Progenitor cell of endocrine pancreas (in vitro differentiated cells): Measurements from ENCODE around the gene CLASP1. TPM values are rescaled to one million over a fixed set of nuclear protein-coding genes. Genes with fewer than 3 reads are reported as not detected.

Source experiments
- DNase-seq: peaks from one replicate; pipeline ENCODE4 v3.0.0; 2021; ENCODE audit warnings: low spot score; ENCODE audit not compliant: unreplicated experiment
- H3K27ac Mint-ChIP-seq: 2 replicates; pipeline ENCODE4 v1.8.0; 2021; ENCODE audit warnings: mild to moderate bottlenecking, moderate library complexity, mixed read lengths
- H3K27me3 Mint-ChIP-seq: 2 replicates; pipeline ENCODE4 v1.8.0; 2021; ENCODE audit warnings: mixed read lengths
- H3K36me3 Mint-ChIP-seq: 2 replicates; pipeline ENCODE4 v1.8.0; 2022; ENCODE audit warnings: mixed read lengths; ENCODE audit not compliant: insufficient read depth
- H3K4me1 Mint-ChIP-seq: 2 replicates; pipeline ENCODE4 v1.8.0; 2021; ENCODE audit warnings: low read depth, mixed read lengths
- H3K4me3 Mint-ChIP-seq: 2 replicates; pipeline ENCODE4 v1.8.0; 2021; ENCODE audit warnings: low read depth, mild to moderate bottlenecking, moderate library complexity, mixed read lengths
- H3K9me3 Mint-ChIP-seq: 2 replicates; pipeline ENCODE4 v1.8.0; 2021; ENCODE audit warnings: low read depth, mixed read lengths
- CTCF ChIP-seq: fragments of 200-600 bp; sonication (generic); IDR thresholded peaks from one replicate; pipeline ENCODE4 v1.5.0; 2021; ENCODE audit warnings: antibody characterized with exemption, mild to moderate bottlenecking; ENCODE audit not compliant: unreplicated experiment
- total RNA-seq: library from RNA; stranded (reverse); gene quantifications from 2 replicates; pipeline ENCODE4 v1.2.1, GENCODE V29; 2021

Gene CLASP1
- total RNA-seq, 1 donor from 2014 or later, result 102 TPM

DNA sequence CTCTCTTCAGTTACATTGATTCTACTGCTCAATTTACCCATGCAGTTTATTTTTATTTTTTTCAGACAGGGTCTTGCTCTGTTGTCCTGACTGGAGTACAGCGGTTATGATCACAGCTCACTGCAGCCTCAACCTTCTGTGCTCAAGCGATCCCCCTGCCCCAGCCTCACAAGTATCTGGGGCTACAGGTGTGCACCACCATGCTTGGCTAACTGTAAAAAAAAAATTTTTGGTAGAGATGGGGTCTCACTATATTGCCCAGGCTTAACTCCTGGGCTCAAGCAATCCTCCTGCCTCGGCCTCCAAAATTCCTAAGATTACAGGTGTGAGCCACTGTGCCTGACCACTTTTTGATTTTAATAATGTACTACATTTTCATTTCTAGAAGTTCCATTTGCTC, 212.3 kb downstream of the CLASP1 start:
- DNase-seq, result no peak
- Mint-ChIP-seq H3K27me3 (no peaks in the 10 kb centered on the region), H3K4me1 (no peaks in the 10 kb centered on the region), H3K36me3 (peaks cover 21% of the 10 kb centered on the region), H3K4me3 (no peak overlapping the region), H3K27ac (no peak overlapping the region), H3K9me3 (no peaks in the 10 kb centered on the region)
- TF ChIP-seq CTCF, result no peak

DNA sequence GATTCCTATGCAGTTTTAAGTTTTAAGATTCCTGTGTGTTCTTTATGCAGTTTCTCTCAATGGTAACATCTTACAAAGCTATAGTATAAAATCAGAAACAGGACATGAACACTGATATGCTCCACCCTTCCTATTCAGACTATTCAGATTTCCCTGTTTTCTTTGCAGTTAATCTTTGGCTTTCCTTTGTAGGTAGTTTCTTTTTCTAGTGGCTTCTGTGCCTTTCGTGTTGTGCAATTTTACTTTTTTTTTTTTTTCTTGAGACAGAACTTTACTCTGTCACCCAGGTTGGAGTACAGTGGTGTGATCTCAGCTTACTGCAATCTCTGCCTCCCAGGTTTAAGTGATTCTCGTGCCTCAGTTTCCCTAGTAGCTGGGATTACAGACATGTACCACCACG, 213.5 kb downstream of the CLASP1 start:
- DNase-seq, result no peak
- Mint-ChIP-seq H3K27ac (no peak overlapping the region), H3K36me3 (peaks cover 21% of the 10 kb centered on the region), H3K4me3 (no peak overlapping the region), H3K27me3 (no peaks in the 10 kb centered on the region), H3K9me3 (no peaks in the 10 kb centered on the region), H3K4me1 (no peaks in the 10 kb centered on the region)
- no peak for TF ChIP-seq CTCF

DNA sequence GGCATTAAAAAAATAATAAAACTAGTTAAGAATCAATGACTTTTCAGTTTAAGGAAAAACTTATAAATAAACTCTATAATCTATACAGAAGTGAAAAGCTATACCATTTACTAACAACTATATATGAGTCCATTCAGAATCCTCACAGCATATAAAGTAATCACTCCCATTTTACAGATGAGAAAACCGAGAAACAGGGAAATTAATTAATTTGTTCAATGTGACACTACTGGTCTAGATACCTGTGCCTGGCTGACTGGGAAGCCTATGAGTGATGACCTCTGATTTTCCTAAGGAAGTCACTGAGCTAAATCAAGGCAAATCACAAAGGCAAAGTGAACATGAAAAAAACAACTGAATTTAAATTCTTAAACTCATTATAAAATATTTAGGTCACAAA, 218.0 kb downstream of the CLASP1 start:
- H3K27me3 Mint-ChIP-seq, result no peaks in the 10 kb centered on the region
- no peak overlapping the region for H3K4me3 Mint-ChIP-seq
- H3K9me3 Mint-ChIP-seq, result no peaks in the 10 kb centered on the region
- no peak for TF ChIP-seq CTCF
- H3K36me3 Mint-ChIP-seq, result peaks cover 14% of the 10 kb centered on the region
- no peak overlapping the region for H3K27ac Mint-ChIP-seq
- no peaks in the 10 kb centered on the region for H3K4me1 Mint-ChIP-seq
- DNase-seq, result no peak

GRCh38 chr2:121429927-121430520, 219.2 kb downstream of the CLASP1 start:
- Mint-ChIP-seq H3K27ac (peak overlapping the region; percentile 59), H3K36me3 (peaks cover 17% of the 10 kb centered on the region), H3K4me3 (no peak overlapping the region)

GRCh38 chr2:121429119-121429903, 220.0 kb downstream of the CLASP1 start:
- no peak for TF ChIP-seq CTCF
- no peak overlapping the region for H3K4me3 Mint-ChIP-seq
- H3K9me3 Mint-ChIP-seq, result no peaks in the 10 kb centered on the region
- H3K36me3 Mint-ChIP-seq, result peaks cover 17% of the 10 kb centered on the region
- DNase-seq, result no peak
- H3K4me1 Mint-ChIP-seq, result no peaks in the 10 kb centered on the region
- H3K27ac Mint-ChIP-seq, result no peak overlapping the region
- no peaks in the 10 kb centered on the region for H3K27me3 Mint-ChIP-seq

More at GRCh38 chr2:121429927-121430520, 219.2 kb downstream of the CLASP1 start:
- no peaks in the 10 kb centered on the region for H3K27me3 Mint-ChIP-seq
- no peaks in the 10 kb centered on the region for H3K4me1 Mint-ChIP-seq
- H3K9me3 Mint-ChIP-seq, result no peaks in the 10 kb centered on the region
- DNase-seq, result no peak
- no peak for TF ChIP-seq CTCF
